ENCODE measurements around the gene PLPPR3. TPM values are rescaled to one million over a fixed set of nuclear protein-coding genes. Genes with fewer than 3 reads are reported as not detected.

Gene PLPPR3, protein sequence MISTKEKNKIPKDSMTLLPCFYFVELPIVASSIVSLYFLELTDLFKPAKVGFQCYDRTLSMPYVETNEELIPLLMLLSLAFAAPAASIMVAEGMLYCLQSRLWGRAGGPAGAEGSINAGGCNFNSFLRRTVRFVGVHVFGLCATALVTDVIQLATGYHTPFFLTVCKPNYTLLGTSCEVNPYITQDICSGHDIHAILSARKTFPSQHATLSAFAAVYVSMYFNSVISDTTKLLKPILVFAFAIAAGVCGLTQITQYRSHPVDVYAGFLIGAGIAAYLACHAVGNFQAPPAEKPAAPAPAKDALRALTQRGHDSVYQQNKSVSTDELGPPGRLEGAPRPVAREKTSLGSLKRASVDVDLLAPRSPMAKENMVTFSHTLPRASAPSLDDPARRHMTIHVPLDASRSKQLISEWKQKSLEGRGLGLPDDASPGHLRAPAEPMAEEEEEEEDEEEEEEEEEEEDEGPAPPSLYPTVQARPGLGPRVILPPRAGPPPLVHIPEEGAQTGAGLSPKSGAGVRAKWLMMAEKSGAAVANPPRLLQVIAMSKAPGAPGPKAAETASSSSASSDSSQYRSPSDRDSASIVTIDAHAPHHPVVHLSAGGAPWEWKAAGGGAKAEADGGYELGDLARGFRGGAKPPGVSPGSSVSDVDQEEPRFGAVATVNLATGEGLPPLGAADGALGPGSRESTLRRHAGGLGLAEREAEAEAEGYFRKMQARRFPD
- 0.15 and 2.5 TPM in 2 replicates for total RNA-seq

DNA sequence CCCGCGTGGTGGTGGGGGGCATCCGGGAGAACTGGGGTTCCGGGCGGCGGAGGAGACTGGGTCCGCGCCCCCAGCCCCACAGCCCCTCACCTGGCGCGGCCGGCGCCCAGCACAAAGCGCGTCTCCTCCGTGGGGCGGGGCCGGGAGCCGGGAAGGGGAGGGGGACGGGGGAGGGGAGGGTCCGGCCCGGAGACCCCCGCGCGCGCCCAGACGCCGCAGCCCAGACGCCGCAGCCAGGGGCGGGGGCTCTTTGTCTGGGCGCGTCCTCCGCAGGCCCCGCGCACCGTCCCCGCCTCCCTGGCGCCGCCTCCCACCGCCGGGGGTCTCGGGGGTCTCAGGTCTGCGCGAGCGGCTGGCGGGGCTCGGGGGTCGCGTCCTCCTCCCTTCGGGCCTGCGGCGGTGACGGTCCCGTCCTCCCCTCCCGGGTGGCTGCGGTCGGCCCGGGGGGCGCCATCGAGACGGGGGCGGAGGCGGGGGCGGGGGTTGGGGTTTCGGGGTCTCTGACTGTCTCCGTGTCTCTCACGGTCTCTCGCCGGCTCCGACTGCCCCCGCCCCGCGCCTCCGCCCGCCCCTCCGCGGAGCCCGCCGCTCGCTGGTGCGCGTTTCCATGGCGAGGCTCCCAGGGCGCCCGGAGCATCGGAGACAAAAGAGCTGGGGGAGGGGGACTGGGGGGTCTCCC, at the start of gene PLPPR3:
TSS of gene PLPPR3 (minus strand) at position 131 of the 679 bp plus-strand sequence. CDS start 396 bp downstream, outside the sequence.

DNA sequence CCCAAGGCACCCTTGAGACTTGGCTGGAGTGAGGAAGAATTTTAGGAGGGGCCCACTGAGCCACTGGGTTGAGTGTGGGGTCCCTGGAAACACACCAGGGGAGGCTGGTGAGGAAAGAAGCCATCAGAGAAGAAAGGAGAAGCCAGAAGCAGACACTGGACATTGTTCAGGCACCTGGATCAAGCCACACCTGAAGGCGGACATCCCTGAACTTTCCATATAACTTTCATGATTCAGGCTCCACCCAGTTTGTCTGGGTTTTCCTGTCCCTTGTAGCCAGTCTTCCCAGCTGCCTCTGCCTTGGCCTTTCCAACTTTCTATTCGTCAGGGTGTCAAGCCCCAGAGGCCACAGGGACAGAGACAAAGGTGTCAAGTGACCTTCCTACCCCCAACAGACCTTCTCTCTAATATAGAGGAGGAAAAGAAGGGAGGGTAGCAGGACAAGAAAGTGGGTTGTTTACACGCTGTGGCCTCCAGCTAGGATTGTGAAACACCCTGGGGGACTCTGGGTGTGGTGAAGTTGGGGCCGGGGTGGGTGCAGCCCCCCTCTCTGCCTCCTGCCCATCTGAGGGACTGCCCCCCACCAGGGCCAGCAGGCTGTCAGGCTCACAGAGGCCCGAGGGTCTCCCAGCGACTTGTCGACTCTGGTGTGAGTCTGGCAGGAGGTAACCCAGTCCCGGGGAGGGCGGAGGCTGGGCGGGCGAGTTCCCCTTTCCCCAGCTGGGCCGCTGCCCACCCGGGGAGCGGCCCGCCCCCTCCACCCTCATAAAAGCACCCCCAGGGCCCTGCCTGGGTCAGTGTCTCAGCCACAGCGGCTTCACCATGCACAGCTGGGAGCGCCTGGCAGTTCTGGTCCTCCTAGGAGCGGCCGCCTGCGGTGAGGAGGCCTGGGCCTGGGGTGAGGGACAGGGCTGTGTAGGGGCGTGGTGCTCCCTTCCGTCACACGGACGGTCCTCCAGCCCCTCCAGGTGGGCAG, 37.4 kb upstream of the PLPPR3 start, which contains the start of gene CFD:
TSS of gene CFD (plus strand) at position 797 of the 976 bp plus-strand sequence. CDS start at position 823, 26 bp downstream.

DNA sequence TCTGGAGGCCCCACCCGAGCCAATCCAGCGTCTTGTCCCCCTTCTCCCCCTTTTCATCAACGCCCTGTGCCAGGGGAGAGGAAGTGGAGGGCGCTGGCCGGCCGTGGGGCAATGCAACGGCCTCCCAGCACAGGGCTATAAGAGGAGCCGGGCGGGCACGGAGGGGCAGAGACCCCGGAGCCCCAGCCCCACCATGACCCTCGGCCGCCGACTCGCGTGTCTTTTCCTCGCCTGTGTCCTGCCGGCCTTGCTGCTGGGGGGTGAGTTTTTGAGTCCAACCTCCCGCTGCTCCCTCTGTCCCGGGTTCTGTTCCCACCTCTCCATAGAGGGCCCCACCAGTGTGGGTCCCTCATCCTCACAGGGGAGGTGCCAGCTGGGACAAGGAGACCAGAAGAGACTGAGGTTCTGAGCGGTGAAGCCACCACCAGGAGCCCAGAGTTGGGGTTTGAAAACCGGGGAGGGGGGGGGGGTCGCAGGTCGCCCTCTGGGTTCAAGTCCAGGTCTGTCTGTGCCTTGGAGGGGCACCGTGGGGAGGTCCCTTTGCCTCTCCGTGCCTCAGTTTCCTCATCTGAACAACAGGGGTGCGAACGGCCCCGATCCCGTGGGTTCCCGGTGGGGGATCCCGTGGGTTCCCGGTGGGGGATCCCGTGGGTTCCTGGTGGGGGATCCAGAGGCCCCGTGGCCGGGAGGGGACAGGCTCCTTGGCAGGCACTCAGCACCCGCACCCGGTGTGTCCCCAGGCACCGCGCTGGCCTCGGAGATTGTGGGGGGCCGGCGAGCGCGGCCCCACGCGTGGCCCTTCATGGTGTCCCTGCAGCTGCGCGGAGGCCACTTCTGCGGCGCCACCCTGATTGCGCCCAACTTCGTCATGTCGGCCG, 30.6 kb upstream of the PLPPR3 start, which contains the start of gene ELANE:
TSS of gene ELANE (plus strand) at position 168 of the 878 bp plus-strand sequence. CDS start at position 194, 26 bp downstream.

DNA sequence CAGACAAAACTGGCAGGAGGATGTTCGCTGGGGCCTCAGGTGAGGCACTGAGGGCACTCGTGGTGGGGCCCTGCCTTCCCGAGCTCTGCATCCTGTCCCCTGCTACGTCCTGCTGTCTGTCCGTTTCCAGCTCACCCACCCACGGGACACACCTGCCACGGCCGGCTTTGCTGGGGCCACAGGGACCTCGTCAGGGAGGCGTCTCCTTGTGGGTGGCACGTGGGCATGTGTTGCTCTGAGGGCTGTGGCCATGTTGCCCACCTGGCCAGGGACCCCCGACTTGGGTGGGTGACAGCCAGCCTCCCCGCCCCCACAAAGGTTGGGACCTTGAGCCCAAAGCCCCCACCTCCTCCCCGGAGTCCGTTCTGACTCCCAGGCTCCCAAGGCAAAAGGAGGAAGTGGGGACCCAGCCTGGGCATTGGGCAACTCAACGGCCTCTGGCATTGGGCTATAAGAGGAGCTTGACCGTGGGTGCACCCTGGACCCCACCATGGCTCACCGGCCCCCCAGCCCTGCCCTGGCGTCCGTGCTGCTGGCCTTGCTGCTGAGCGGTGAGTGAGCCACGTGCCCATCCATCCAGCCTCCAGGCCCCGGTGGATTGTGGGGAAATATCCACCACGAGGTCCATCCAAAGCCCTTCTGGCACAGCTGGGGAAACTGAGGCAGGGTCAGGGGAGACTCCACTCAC, 18.9 kb upstream of the PLPPR3 start, which contains the start of gene PRTN3:
TSS of gene PRTN3 (plus strand) at position 481 of the 688 bp plus-strand sequence. CDS start at position 491, 10 bp downstream.

DNA sequence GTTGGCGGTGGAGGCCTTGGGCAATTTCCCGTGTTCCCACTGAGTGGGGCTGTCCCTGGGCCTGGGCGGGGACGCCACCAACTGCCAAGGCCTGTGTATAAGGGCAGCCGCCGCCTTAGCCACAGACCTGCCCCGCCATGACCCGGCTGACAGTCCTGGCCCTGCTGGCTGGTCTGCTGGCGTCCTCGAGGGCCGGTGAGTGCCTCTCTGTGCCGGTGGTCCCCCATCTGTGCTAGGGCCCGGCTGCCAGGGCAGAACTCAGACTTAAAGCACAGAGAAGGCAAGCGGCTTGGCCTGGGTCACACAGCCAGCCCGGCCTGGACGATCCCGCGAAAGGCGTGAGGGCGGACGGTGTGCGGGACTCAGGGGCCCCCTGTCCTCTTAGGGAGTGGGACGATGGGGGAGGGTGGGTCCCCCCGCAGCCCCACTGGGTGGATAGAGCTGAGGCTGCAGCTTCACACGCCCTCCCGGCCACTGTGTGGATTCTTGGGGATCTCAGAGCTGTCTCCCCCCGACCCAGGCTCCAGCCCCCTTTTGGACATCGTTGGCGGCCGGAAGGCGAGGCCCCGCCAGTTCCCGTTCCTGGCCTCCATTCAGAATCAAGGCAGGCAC, 6.1 kb upstream of the PLPPR3 start, which contains the start of gene AZU1:
TSS of gene AZU1 (plus strand) at position 128 of the 612 bp plus-strand sequence. CDS start at position 138, 10 bp downstream.

DNA sequence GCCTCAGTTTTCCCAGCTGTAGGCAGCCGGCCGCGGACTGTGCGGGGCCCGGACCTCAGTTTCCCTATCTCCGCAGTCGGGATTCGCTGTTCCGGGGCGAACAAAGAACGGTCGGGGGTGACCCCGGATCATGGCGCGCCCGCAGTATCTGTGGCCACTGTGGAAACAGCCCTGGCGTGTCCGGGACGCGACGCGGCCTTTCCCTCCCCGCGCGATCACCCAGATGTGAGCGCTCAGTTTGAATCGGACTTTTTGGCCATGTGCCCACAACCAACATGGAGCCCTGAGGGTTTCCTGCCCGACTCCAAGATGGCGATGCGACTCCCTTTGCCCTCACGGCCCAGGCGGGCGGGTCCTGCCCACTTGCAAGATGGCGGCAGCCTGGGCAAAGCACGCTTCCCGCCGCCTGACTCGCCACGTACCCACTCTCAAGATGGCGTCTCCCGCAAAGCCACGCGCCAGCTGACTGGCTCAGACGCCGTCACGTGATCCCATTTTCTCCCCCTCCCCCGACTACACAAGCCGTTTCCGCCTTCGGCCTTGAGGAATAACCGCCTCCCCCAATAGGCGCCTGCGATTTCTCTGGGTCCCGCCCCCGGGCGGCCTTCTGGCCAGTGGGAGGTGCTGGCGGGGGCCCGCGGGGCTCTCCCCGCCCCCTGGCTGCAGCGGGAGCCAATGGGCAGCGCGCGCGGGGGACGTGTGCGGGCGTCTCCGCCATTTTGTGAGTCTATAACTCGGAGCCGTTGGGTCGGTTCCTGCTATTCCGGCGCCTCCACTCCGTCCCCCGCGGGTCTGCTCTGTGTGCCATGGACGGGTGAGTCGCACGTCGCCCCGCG, 24.8 kb downstream of the PLPPR3 start, which contains the start of gene PTBP1:
TSS of gene PTBP1 (plus strand) at position 761 of the 836 bp plus-strand sequence. CDS start at position 807, 46 bp downstream.

Other genes starting within 250 kb of the PLPPR3 start
- gene BSG, start 249.4 kb downstream of the PLPPR3 start, total RNA-seq = 327 and 538 TPM in 2 replicates
- 0.73 and 1.7 TPM in 2 replicates for gene HCN2, start 232.1 kb downstream of the PLPPR3 start, total RNA-seq
- 20.7 and 29.3 TPM in 2 replicates for gene POLRMT, start 188.4 kb downstream of the PLPPR3 start, total RNA-seq
- gene FGF22, start 182.1 kb downstream of the PLPPR3 start, total RNA-seq = 0.15 TPM in 1 of 2 replicates, not detected in the other
- 21.5 and 24.1 TPM in 2 replicates for gene RNF126, start 158.7 kb downstream of the PLPPR3 start, total RNA-seq
- gene FSTL3, start 145.6 kb downstream of the PLPPR3 start, total RNA-seq = 15.9 and 77.4 TPM in 2 replicates
- 0.17 TPM in 1 of 2 replicates, not detected in the other for gene PRSS57, start 126.5 kb downstream of the PLPPR3 start, total RNA-seq
- 3.9 and 41.4 TPM in 2 replicates for gene PALM, start 113.0 kb downstream of the PLPPR3 start, total RNA-seq
- gene MISP, start 70.8 kb downstream of the PLPPR3 start, total RNA-seq = under 0.01 and 0.17 TPM in 2 replicates
- 72.0 and 99.4 TPM in 2 replicates for gene PTBP1, start 24.5 kb downstream of the PLPPR3 start, total RNA-seq
- gene AZU1, start 5.9 kb upstream of the PLPPR3 start, total RNA-seq = under 0.01 TPM in 1 of 2 replicates, not detected in the other
- gene PRTN3, start 19.0 kb upstream of the PLPPR3 start, total RNA-seq = not detected in 2 replicates
- 0.66 TPM in 1 of 2 replicates, not detected in the other for gene ELANE, start 30.3 kb upstream of the PLPPR3 start, total RNA-seq
- 38.5 and 194 TPM in 2 replicates for gene CFD, start 37.7 kb upstream of the PLPPR3 start, total RNA-seq
- 45.8 and 46.6 TPM in 2 replicates for gene MED16, start 71.2 kb upstream of the PLPPR3 start, total RNA-seq
- not detected in 2 replicates for gene RNU6-9, start 71.5 kb upstream of the PLPPR3 start, total RNA-seq
- 16.6 and 23.3 TPM in 2 replicates for gene R3HDM4, start 91.3 kb upstream of the PLPPR3 start, total RNA-seq
- not detected in 2 replicates for gene KISS1R, start 95.4 kb upstream of the PLPPR3 start, total RNA-seq
- 9.2 and 21.7 TPM in 2 replicates for gene ARID3A, start 104.1 kb upstream of the PLPPR3 start, total RNA-seq
- 45.3 and 69.4 TPM in 2 replicates for gene WDR18, start 162.4 kb upstream of the PLPPR3 start, total RNA-seq
- 0.58 and 2.3 TPM in 2 replicates for gene GRIN3B, start 178.5 kb upstream of the PLPPR3 start, total RNA-seq
- 64.1 and 101 TPM in 2 replicates for gene TMEM259, start 199.2 kb upstream of the PLPPR3 start, total RNA-seq
- gene RNU6-2, start 199.6 kb upstream of the PLPPR3 start, total RNA-seq = not detected in 2 replicates
- gene CNN2, start 204.7 kb upstream of the PLPPR3 start, total RNA-seq = 186 and 319 TPM in 2 replicates
- 6.0 and 7.9 TPM in 2 replicates for gene ABCA7, start 218.2 kb upstream of the PLPPR3 start, total RNA-seq
- gene ARHGAP45, start 245.2 kb upstream of the PLPPR3 start, total RNA-seq = 1.7 and 4.0 TPM in 2 replicates

Data from smooth muscle cell of trachea (primary cell).